HEK293 (cell line): Measurements from ENCODE around the gene HRG.

ENCODE experiments used
- SP2 ChIP-seq: fragments of 450-650 bp; formaldehyde crosslinking; IDR thresholded peaks from 2 replicates; pipeline ENCODE4 v1.5.1; 2016; ENCODE audit warnings: missing biosample characterization, missing genetic modification characterization
- ZNF138 ChIP-seq: fragments of 450-650 bp; formaldehyde crosslinking; IDR thresholded peaks from 2 replicates; pipeline ENCODE4 v1.5.1; 2016; ENCODE audit warnings: missing biosample characterization, missing genetic modification characterization, borderline replicate concordance
- ZNF239 ChIP-seq: fragments of 450-650 bp; formaldehyde crosslinking; IDR thresholded peaks from 2 replicates; pipeline ENCODE4 v1.5.1; 2016; ENCODE audit warnings: missing biosample characterization, missing genetic modification characterization
- ZNF302 ChIP-seq: fragments of 450-650 bp; formaldehyde crosslinking; IDR thresholded peaks from 2 replicates; pipeline ENCODE4 v1.5.1; 2016; ENCODE audit warnings: missing biosample characterization, missing genetic modification characterization, low read depth
- ZNF416 ChIP-seq: fragments of 450-650 bp; formaldehyde crosslinking; IDR thresholded peaks from 2 replicates; pipeline ENCODE4 v1.5.1; 2016; ENCODE audit warnings: missing biosample characterization, missing genetic modification characterization
- ZNF658 ChIP-seq: fragments of 450-650 bp; formaldehyde crosslinking; IDR thresholded peaks from 2 replicates; pipeline ENCODE4; 2016; ENCODE audit warnings: missing biosample characterization, missing genetic modification characterization
- TF ChIP-seq, protein P1 (sequence below): fragments of 450-650 bp; formaldehyde crosslinking; IDR thresholded peaks from 2 replicates; pipeline ENCODE4 v1.5.1; 2016; ENCODE audit warnings: missing biosample characterization, missing genetic modification characterization

DNA sequence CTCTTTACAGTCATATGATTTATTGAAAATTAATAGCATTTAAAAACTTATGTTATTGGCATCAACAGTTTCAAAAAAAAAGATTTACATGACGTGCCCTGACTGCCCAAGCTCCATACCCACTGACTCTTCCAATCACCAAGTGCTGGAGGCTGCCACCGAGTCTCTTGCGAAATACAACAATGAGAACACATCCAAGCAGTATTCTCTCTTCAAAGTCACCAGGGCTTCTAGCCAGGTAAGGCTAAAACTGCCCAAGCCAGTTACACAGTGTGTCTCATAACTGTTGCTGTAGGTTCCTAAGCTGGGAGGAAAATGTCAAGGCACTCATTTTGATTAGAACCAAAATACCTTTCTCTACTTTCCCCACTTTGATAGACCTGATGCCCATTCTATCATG, 21.1 kb upstream of the HRG start:
- TF ChIP-seq ZNF658 (no peak), SP2 (tag by site-specific recombination) (no peak), ZNF302 (no peak), ZNF239 (tag by site-specific recombination) (no peak), ZNF416 (tag by site-specific recombination) (no peak), ZNF138 (tag by site-specific recombination) (no peak)
- TF ChIP-seq, protein P1, sequence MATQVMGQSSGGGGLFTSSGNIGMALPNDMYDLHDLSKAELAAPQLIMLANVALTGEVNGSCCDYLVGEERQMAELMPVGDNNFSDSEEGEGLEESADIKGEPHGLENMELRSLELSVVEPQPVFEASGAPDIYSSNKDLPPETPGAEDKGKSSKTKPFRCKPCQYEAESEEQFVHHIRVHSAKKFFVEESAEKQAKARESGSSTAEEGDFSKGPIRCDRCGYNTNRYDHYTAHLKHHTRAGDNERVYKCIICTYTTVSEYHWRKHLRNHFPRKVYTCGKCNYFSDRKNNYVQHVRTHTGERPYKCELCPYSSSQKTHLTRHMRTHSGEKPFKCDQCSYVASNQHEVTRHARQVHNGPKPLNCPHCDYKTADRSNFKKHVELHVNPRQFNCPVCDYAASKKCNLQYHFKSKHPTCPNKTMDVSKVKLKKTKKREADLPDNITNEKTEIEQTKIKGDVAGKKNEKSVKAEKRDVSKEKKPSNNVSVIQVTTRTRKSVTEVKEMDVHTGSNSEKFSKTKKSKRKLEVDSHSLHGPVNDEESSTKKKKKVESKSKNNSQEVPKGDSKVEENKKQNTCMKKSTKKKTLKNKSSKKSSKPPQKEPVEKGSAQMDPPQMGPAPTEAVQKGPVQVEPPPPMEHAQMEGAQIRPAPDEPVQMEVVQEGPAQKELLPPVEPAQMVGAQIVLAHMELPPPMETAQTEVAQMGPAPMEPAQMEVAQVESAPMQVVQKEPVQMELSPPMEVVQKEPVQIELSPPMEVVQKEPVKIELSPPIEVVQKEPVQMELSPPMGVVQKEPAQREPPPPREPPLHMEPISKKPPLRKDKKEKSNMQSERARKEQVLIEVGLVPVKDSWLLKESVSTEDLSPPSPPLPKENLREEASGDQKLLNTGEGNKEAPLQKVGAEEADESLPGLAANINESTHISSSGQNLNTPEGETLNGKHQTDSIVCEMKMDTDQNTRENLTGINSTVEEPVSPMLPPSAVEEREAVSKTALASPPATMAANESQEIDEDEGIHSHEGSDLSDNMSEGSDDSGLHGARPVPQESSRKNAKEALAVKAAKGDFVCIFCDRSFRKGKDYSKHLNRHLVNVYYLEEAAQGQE (tag by site-specific recombination), result no peak
